Activated T-helper 17 cell treated with anti-CD3 and anti-CD28 coated beads, Interleukin-2, amount 50 U/mL, for 72 hours (primary cell): ENCODE data around the gene ERCC6L2. TPM values are rescaled to one million over a fixed set of nuclear protein-coding genes. Genes with fewer than 3 reads are reported as not detected.

Experiments
- ATAC-seq: fragments of 150-1000 bp; cut with Tn5 transposase; replicated peaks from 2 replicates; pipeline ENCODE4 v1.10.0; 2021; ENCODE audit warnings: mild to moderate bottlenecking, moderate library complexity
- H3K27ac Mint-ChIP-seq: one replicate; pipeline ENCODE4 v1.8.0; 2022; ENCODE audit warnings: mixed read lengths
- H3K27me3 Mint-ChIP-seq: one replicate; pipeline ENCODE4 v1.8.0; 2022; ENCODE audit warnings: mixed read lengths
- H3K36me3 Mint-ChIP-seq: one replicate; pipeline ENCODE4 v1.8.0; 2022; ENCODE audit warnings: low read depth, mild to moderate bottlenecking, mixed read lengths
- H3K4me1 Mint-ChIP-seq: one replicate; pipeline ENCODE4 v1.8.0; 2022; ENCODE audit warnings: mixed read lengths
- H3K4me3 Mint-ChIP-seq: one replicate; pipeline ENCODE4 v1.8.0; 2022; ENCODE audit warnings: mild to moderate bottlenecking, mixed read lengths
- H3K9me3 Mint-ChIP-seq: one replicate; pipeline ENCODE4 v1.8.0; 2022; ENCODE audit warnings: mixed read lengths
- total RNA-seq, 2 donors: library from RNA; stranded (reverse); gene quantifications; one replicate each; pipeline ENCODE4 v1.2.3, GENCODE V29; 2022

Gene ERCC6L2
- total RNA-seq, 2 donors from 2014 or later: 24.5 to 35.7 TPM

DNA sequence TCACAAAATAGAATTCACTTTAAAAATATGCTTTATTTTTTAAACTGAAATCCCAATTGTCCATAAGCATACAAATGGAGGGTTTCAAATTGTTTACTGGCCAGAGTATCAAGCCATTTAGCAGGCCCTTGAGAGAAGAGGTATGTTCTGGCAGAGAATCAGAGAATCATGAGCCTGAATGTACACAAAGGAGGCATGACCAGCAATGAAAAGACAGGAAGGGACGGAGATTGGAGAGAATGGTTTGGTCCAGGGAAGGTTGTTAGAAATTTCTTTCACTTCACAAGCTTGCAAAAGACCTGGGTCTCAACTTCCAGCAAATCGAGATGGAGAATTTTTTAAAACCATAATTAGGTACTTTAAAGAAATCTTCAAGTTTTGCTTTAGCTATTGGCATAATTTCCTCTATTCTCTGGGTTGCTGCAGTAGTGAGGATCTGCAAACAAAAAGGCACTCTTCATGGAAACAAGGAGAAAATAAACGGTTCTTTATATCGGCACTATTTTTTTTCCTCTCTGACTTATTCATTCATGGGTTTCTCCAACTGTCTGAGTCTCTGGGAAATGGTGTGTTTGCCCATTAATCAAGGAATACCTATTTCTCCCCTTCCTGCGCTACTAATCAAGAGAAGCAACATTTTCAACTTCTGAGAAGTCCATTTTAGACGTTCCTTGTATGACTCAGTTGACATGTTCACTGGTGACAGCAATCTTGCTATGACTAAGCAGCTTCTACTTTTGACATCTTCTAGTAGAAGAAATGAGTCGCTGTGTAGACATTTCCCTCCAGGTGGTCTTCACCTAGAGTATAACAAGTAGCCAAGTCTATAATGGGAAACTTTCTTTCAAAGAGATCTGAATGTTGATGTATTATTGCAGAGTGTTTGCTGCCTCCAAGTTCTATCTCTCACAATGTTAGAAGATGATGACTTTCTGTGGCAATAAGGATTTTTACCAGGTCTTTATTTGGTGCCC is 23.1 kb upstream of the ERCC6L2 start:
- peak; percentile 99 for ATAC-seq
- Mint-ChIP-seq H3K36me3 (peaks cover 9% of the 10 kb centered on the region), H3K9me3 (no peaks in the 10 kb centered on the region), H3K4me3 (peak overlapping the region; percentile 64), H3K27ac (peak overlapping the region; percentile 65), H3K27me3 (no peaks in the 10 kb centered on the region), H3K4me1 (peaks cover 20% of the 10 kb centered on the region)

DNA sequence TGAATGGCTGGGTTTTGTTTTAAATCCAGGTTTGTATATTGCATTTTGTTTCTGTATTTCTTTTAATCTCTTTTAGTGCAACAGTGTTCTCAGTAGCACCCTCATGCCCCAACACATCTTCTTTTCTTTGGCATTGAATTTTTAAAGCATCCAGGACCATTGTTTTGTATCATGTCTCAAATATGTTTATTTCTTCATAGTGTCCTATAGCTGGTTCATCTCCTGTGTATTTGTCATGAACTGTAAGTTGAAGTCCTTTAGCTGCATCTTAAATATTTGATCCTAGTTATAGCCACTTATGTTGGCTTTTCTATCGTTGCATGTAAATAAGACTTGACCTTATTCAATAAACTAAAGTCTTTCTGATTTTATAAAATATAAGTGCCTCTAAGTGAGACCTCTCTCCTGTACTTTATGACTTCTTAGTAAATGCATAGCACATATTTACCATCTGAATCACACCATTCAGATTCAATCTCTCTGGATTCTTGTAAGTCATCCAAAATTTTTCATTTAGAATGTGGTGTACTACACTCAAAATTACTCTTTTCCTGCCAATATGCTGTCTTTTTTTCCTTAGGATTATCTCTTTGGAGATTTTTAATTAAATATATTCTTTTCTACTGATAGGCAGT is 21.0 kb upstream of the ERCC6L2 start:
- no peaks in the 10 kb centered on the region for H3K27me3 Mint-ChIP-seq
- no peaks in the 10 kb centered on the region for H3K9me3 Mint-ChIP-seq
- H3K4me1 Mint-ChIP-seq: peaks cover 21% of the 10 kb centered on the region
- no peak overlapping the region for H3K4me3 Mint-ChIP-seq
- H3K36me3 Mint-ChIP-seq: peaks cover 3% of the 10 kb centered on the region
- ATAC-seq: no peak
- no peak overlapping the region for H3K27ac Mint-ChIP-seq

DNA sequence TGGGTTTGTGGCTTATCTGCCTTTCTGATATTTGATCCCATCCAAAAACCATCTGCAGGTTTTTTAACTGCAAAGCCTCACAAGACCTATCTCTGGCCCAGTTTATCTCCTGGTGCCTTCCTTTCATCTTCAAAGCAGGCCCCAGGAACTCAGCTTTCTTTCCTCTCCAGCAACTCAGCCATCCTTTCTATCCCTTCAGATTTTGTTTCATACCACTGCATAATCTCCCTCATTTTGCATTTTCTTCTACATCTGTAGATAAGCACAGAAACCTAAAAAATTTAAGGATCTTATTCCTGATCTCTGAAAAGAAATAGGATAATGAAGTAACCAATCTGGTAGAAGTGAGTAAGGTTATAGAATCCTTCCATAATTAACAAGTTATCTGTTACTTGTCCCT is 19.5 kb upstream of the ERCC6L2 start:
- H3K9me3 Mint-ChIP-seq: no peaks in the 10 kb centered on the region
- no peak overlapping the region for H3K27ac Mint-ChIP-seq

DNA sequence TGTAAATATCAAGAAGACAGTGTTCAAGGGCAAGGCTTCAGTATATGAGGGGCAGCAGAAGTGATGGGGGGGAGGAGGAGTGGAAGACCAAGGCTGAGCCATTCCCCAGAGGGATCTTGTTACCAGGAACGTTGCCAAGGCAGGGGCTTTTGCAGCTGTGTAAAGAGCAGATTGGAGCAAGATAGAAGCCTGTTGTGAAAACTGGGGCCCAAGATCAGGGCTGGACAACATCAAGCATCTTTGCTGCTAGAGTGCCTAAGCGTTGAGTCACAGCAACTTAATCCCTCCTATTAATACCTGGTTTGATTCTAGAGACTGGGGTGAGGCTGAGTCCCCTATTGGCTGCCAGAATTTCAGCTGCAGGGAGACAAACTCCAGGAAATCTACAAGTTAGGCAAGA is 18.4 kb upstream of the ERCC6L2 start:
- no peak for ATAC-seq
- Mint-ChIP-seq H3K9me3 (peaks cover 3% of the 10 kb centered on the region), H3K36me3 (no peaks in the 10 kb centered on the region), H3K4me3 (no peak overlapping the region), H3K4me1 (peaks cover 16% of the 10 kb centered on the region), H3K27ac (no peak overlapping the region), H3K27me3 (no peaks in the 10 kb centered on the region)

More for the DNA sequence above, 19.5 kb upstream of the ERCC6L2 start:
- no peak for ATAC-seq
- no peaks in the 10 kb centered on the region for H3K36me3 Mint-ChIP-seq
- H3K4me3 Mint-ChIP-seq: no peak overlapping the region
- H3K27me3 Mint-ChIP-seq: no peaks in the 10 kb centered on the region
- peaks cover 23% of the 10 kb centered on the region for H3K4me1 Mint-ChIP-seq

DNA sequence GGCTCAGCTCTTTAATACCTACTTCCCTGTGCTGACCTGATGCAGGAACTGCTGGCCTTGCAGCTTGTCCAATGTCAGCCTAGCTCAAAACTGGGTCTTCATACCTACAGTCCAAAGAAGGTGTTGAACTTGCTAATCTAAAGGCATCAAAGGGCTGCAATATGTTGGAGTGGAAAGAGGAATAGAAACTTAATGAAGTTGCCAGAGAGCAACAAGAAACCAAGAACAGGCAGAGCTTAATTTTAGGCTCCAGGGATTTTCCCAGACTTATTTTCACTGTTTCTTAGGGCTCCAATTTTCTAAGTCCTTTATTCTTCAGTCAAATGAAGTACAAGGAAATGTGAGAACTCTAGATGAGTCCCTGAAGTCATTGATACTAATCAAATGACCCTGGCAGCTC is 17.6 kb upstream of the ERCC6L2 start:
- H3K4me1 Mint-ChIP-seq: peaks cover 8% of the 10 kb centered on the region
- no peak for ATAC-seq
- H3K4me3 Mint-ChIP-seq: no peak overlapping the region
- H3K36me3 Mint-ChIP-seq: no peaks in the 10 kb centered on the region
- H3K27me3 Mint-ChIP-seq: no peaks in the 10 kb centered on the region
- H3K27ac Mint-ChIP-seq: no peak overlapping the region
- H3K9me3 Mint-ChIP-seq: peaks cover 7% of the 10 kb centered on the region

DNA sequence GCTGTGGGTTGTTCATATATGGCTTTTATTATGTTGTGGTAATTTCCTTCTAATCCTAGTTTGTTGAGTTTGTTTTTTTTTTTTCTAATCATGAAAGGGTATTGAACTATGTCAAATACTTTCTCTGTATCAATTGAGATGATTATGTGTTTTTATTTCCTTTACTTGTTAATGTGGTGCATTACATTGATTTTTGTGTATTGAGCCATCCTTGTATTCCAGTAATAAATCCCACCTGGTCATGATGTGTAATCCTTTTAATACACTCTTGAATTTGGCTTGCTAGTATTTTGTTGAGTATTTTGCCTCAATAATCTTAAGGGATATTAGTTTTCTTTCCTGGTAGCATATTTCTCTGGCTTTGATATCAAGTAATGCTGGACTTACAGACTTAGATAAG is 13.1 kb upstream of the ERCC6L2 start:
- Mint-ChIP-seq H3K27me3 (no peaks in the 10 kb centered on the region), H3K4me1 (peaks cover 4% of the 10 kb centered on the region), H3K36me3 (no peaks in the 10 kb centered on the region), H3K9me3 (peaks cover 7% of the 10 kb centered on the region), H3K27ac (no peak overlapping the region), H3K4me3 (no peak overlapping the region)
- ATAC-seq: no peak

DNA sequence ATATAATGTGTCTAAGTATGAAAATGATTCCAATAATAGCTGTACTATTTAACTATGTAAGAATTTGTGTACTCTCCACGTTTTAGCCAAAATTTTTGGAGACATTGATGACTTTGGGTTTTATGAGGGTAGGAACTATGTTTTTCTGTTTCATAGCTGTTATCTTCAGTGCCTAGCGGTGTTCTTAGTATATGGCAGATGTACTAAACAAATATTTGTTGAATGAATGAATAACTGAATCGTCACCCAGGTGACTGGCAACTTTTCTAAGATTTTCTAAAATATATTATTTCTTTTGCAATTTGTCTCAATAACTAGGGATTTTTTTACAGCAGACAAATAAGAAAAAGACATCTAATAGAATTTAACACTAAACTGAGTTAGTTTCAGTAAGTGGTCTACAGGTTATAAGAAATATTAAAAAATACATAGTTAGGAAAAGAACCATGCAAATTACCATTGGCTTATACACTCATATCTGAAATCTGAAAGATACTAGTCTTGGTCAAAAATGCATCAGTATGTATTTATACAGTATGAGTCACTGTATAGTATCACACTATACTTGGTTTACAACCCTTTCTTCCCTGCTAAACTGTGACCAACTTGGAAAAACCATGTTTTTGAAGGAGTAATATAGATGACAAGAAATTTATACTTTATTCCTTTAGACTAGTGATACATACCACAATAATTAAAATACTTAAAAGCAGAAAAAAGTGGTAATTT is 10.5 kb upstream of the ERCC6L2 start:
- H3K9me3 Mint-ChIP-seq: peaks cover 7% of the 10 kb centered on the region
- no peaks in the 10 kb centered on the region for H3K4me1 Mint-ChIP-seq
- H3K27me3 Mint-ChIP-seq: no peaks in the 10 kb centered on the region
- peaks cover 2% of the 10 kb centered on the region for H3K36me3 Mint-ChIP-seq
- H3K27ac Mint-ChIP-seq: no peak overlapping the region
- ATAC-seq: peak; percentile 95
- no peak overlapping the region for H3K4me3 Mint-ChIP-seq

DNA sequence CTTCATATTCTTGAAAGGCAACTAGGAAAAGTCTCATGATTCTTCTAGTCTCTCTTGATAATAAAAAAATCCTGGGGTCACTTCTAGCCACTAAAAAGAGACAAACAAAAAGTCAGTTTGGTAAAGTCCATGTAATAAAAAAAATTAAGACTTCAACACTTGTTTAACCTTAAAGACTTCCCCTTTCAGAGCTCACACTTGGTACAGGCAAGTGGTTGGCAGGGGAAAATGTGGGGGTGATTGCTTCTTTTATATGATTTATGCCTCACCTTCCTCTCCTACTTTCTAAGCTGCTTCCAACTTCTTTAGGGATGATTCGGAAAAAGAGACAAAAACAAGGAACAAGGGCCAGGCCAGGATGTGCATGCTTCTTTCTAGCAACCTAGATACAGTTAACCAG is 5.1 kb upstream of the ERCC6L2 start:
- Mint-ChIP-seq H3K4me1 (peaks cover 6% of the 10 kb centered on the region), H3K36me3 (peaks cover 49% of the 10 kb centered on the region), H3K9me3 (no peaks in the 10 kb centered on the region), H3K4me3 (no peak overlapping the region), H3K27ac (no peak overlapping the region), H3K27me3 (no peaks in the 10 kb centered on the region)
- no peak for ATAC-seq

DNA sequence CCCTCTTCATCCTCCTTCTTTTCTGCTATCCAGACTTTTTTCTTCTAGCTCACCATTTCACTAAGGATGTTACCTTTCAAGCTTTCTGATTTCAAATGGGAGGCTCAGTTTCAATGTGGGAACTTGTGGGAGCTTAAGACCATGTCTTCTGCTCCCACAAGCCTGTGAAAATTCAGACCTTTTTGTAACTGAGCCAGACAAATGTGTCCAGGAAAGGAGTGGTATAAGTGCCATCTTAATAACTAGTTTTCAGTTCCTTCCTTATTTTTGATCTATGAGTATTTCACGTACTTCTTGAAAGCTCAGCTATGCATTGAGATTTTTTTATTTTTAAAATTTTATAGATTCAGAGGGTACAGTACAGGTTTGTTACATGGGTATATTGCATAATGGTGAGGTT is 4.6 kb upstream of the ERCC6L2 start:
- H3K27me3 Mint-ChIP-seq: no peaks in the 10 kb centered on the region
- peaks cover 54% of the 10 kb centered on the region for H3K36me3 Mint-ChIP-seq
- no peak overlapping the region for H3K27ac Mint-ChIP-seq
- H3K4me3 Mint-ChIP-seq: no peak overlapping the region
- peaks cover 6% of the 10 kb centered on the region for H3K4me1 Mint-ChIP-seq
- no peak for ATAC-seq
- no peaks in the 10 kb centered on the region for H3K9me3 Mint-ChIP-seq

DNA sequence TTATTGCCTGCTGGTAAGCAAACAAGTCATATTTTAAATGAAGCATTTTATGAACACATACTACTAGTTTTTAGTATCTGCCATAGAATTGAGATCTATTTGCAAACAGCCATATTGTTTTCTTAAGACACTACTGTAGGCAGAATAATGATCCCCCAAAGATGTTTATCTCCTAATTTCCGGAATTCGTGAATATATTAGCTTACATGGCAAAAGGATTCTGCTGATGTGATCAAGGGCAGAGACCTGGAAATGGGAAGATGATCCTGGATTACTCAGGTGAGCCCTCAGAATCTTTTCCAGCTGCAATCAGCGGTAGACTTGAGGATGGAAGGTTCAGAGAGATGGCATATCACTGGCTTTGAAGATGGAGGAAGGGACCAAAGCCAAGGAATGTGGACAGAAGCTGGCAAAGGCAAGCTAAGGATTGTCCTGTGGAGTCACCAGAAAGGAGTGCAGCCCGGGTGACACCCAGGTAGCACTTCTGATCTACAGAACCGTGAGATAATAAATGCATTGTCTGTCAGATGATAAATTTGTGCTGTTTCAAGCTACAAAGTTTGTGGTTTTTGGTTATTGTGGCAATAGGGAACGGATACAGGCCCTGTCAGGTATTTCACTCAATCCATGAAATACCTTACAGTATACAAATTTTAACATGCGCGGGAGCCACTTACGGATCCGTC is 1.0 kb upstream of the ERCC6L2 start:
- Mint-ChIP-seq H3K27me3 (no peaks in the 10 kb centered on the region), H3K4me1 (peaks cover 6% of the 10 kb centered on the region), H3K27ac (no peak overlapping the region), H3K4me3 (no peak overlapping the region), H3K9me3 (no peaks in the 10 kb centered on the region), H3K36me3 (peaks cover 56% of the 10 kb centered on the region)
- no peak for ATAC-seq

DNA sequence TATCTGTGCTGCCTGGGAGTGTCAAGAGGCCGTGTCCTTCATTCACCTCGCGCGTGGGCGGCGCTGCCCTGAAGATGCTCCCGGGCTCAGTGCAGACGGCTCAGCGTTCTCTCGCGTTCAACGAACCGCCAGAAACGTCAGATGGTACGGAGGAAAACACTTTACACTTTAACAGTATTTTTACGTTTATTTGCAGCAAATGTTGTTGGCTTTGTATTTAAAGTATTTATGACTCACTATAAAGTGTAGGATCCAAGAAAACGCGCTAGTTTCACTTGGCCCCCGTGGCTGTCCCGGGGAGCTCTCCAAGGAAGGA is 544 bp upstream of the ERCC6L2 start:
- Mint-ChIP-seq H3K4me1 (peaks cover 8% of the 10 kb centered on the region), H3K27ac (no peak overlapping the region)
- peak; percentile 46 for ATAC-seq

DNA sequence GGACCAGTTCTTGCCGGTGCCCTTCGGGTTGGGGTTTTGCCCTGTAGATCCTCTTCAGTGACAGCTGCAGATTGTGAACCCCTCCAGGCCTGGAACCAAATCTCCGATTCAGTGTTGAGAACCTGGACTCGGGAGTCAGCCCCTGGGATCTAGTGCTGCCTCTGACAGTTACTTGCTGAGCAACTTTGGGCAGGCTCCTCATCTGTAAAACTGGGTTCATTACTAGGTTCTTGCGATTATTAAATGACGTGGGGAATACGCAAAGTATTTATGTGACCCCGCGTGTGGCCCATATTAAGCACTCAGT is 600 bp downstream of the ERCC6L2 start:
- Mint-ChIP-seq H3K4me3 (no peak overlapping the region), H3K4me1 (peaks cover 13% of the 10 kb centered on the region), H3K9me3 (no peaks in the 10 kb centered on the region), H3K27ac (no peak overlapping the region), H3K27me3 (no peaks in the 10 kb centered on the region), H3K36me3 (peaks cover 48% of the 10 kb centered on the region)
- ATAC-seq: peak; percentile 10

More for the DNA sequence above, 544 bp upstream of the ERCC6L2 start:
- Mint-ChIP-seq H3K27me3 (no peaks in the 10 kb centered on the region), H3K4me3 (no peak overlapping the region), H3K9me3 (no peaks in the 10 kb centered on the region), H3K36me3 (peaks cover 54% of the 10 kb centered on the region)

DNA sequence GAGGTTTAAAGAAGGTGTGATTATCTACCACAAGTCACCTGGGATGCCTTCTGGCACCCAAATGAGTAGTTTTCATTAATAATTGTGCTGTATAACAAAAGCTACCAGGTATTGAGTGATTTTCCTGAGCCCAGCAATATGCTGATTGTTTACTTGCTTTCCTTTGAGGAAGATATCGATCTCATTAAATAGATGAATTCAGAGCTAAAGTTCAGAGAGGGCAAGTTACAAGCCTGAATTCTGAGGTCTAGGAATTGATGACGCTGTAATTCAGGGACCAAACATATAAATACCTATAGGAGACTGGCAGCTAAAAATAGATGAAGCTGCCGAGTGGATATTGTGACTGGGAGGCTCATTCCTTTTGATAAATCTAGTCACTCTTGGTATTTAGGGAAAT is 1.1 kb downstream of the ERCC6L2 start:
- H3K4me3 Mint-ChIP-seq: no peak overlapping the region
- H3K9me3 Mint-ChIP-seq: no peaks in the 10 kb centered on the region
- H3K4me1 Mint-ChIP-seq: peaks cover 13% of the 10 kb centered on the region
- no peak for ATAC-seq
- no peaks in the 10 kb centered on the region for H3K27me3 Mint-ChIP-seq
- no peak overlapping the region for H3K27ac Mint-ChIP-seq
- H3K36me3 Mint-ChIP-seq: peaks cover 48% of the 10 kb centered on the region

DNA sequence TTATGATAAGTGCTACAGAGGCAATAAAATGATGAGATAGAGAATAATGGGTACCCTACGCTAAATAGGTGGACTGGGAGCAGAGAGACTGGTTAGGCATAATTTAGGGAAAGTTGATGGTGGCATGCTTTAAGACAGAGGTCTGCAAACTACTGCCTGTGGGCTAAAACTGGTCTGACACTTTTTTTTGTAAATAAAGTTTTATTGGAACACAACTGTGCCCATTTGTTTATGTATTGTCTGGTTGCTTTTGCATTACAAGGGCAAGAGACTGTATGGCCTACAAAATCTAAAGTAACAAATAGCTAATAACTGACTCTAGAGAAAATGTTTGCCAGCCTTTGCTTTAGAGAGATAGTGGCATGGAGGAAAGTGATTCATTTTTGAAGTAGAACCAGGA is 2.5 kb downstream of the ERCC6L2 start:
- Mint-ChIP-seq H3K36me3 (peaks cover 49% of the 10 kb centered on the region), H3K4me3 (no peak overlapping the region), H3K27ac (no peak overlapping the region), H3K4me1 (peaks cover 13% of the 10 kb centered on the region), H3K27me3 (no peaks in the 10 kb centered on the region), H3K9me3 (no peaks in the 10 kb centered on the region)
- ATAC-seq: no peak
